ENCODE results near the gene CAMTA1. TPM values are rescaled to one million over a fixed set of nuclear protein-coding genes. Genes with fewer than 3 reads are reported as not detected.

Gene CAMTA1
- total and polyA plus RNA-seq, 9 of the 15 experiments (the other 6 are each of a cell fraction or from before 2014, with no cell fraction given): 43.9 to 161 (median 65.9) TPM

- no TSS peak for BruUV-seq (replicated peaks)
- in situ Hi-C loops (cut with MboI): no loop called here
- no peak overlapping the region for H3K4me3 ChIP-seq
- peaks cover 0 to 9% of the 10 kb centered on the region in 2 experiments; a peak in 1 of 5 replicates for H3K4me1 ChIP-seq (replicated peaks in 1 of 2; ENCODE audit: control insufficient read depth in 2 of 2, insufficient read depth in 2 of 2, low read length in 2 of 2)
- H3K9ac ChIP-seq (ENCODE audit: insufficient read depth in 1 of 2, low read depth in 2 of 2, low read length in 2 of 2): no peak overlapping the region
- ChIA-PET POLR2A (no interaction called here), CTCF (ENCODE audit: low intra/inter-chr PET ratio) (no interaction called here)
- FAIRE-seq (no peak), DNase-seq (ENCODE audit: extremely low read depth in 1 of 4, low spot score in 3 of 4) (no peak), ATAC-seq (no peak)
- H3K4me2 ChIP-seq (ENCODE audit: insufficient read depth, low read length): no peak overlapping the region
- no peaks in the 10 kb centered on the region for H3K79me2 ChIP-seq (ENCODE audit: control insufficient read depth, insufficient read depth, low read length)
- TF ChIP-seq CCAR2 (IDR thresholded peaks at IDR 0.05; ENCODE audit: low read depth, low read length) (no peak), GMEB1 (CRISPR knock-in tag; IDR thresholded peaks at IDR 0.05) (no peak), TBP (optimal IDR thresholded peaks at IDR 0.05; ENCODE audit: low read depth, low read length) (no peak), TCFL5 (CRISPR knock-in tag; conservative IDR thresholded peaks at IDR 0.05) (no peak), TCF15 (CRISPR knock-in tag; IDR thresholded peaks at IDR 0.05) (no peak), PTRF (tag; IDR thresholded peaks at IDR 0.05) (no peak), HINFP (tag; conservative IDR thresholded peaks at IDR 0.05; ENCODE audit: low read depth) (no peak)
- no peak overlapping the region for H3K27ac ChIP-seq (ENCODE audit: extremely low read depth, low read depth, low read length)
- intact Hi-C loops (cut with micrococcal nuclease): no loop called here
- no peaks in the 10 kb centered on the region for H3K27me3 ChIP-seq (ENCODE audit: control insufficient read depth in 2 of 2, insufficient read depth in 2 of 2, low read length in 2 of 2)
- WGBS (ENCODE audit: insufficient coverage, low coverage, missing lambda C conversion rate): 81% methylated on average over 5 of the region's 5 CpGs
- H3K9me1 ChIP-seq (ENCODE audit: control insufficient read depth, insufficient read depth, low read length): no peaks in the 10 kb centered on the region
- no peaks in the 10 kb centered on the region for H4K20me1 ChIP-seq (replicated peaks; ENCODE audit: control insufficient read depth, insufficient read depth, low read length)
- no peaks in the 10 kb centered on the region for H3K36me3 ChIP-seq (ENCODE audit: control insufficient read depth, insufficient read depth, low read length)
- H2AFZ ChIP-seq (ENCODE audit: low read depth, low read length): no peak overlapping the region
- H3K9me3 ChIP-seq (replicated peaks; ENCODE audit: control insufficient read depth, insufficient read depth, low read depth, low read length): no peaks in the 10 kb centered on the region
These were observed 82.1 kb downstream of the CAMTA1 start for GRCh38 chr1:6867321-6867720.
